ENCODE data around the gene ACTR1B. TPM values are rescaled to one million over a fixed set of nuclear protein-coding genes. Genes with fewer than 3 reads are reported as not detected.
"Not testable (repeated sequence)": the region's sequence is repeated elsewhere in the genome, so short reads cannot be mapped to it uniquely, and the experiment has no call there.

Gene ACTR1B
- total RNA-seq, 2 donors from 2014 or later = 80.3 to 128 TPM

DNA sequence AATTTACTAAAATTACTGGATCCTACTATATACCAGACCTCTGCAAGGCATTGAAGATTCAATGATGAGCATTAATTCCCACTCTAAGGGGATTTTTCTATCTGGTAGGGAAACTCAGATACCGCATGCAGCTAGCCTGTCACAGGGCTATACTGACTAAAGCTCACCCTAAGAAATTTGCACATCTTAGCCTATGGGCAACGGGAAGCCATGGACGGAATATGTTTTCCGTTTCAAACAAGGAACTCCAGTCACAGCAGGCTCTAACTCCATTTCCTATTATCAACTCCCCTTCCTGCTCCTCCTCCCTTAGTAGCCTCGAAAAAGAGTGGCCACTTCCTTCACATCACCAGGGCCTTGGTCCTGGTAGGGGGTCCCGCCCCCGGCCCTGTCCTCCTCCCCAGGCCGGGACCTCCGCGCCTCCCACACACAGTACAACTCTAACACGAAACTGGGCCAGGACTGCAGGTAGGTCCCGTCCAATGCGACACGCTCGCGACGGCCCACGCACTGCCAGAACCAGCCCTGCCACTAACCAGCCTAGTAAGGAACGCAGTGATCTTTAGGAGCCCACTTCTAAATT, 18.6 kb downstream of the ACTR1B start:
- DNase-seq (ENCODE audit: low spot score) = no peak
- Histone ChIP-seq H3K4me3 (peak overlapping the region; percentile 99), H3K27ac (peak overlapping the region; percentile 74 to 95), H3K4me1 (ENCODE audit: control insufficient read depth in 1 of 2, low read depth in 2 of 2) (peaks cover 7 to 19% of the 10 kb centered on the region in 2 donors), H3K36me3 (peaks cover 16% of the 10 kb centered on the region), H3K9me3 (no peaks in the 10 kb centered on the region), H3K27me3 (replicated peaks; ENCODE audit: insufficient read depth) (no peaks in the 10 kb centered on the region)
- ATAC-seq (ENCODE audit: insufficient number of reproducible peaks, low FRiP score, low read depth) = peak; percentile 15
- TF ChIP-seq, protein P1, sequence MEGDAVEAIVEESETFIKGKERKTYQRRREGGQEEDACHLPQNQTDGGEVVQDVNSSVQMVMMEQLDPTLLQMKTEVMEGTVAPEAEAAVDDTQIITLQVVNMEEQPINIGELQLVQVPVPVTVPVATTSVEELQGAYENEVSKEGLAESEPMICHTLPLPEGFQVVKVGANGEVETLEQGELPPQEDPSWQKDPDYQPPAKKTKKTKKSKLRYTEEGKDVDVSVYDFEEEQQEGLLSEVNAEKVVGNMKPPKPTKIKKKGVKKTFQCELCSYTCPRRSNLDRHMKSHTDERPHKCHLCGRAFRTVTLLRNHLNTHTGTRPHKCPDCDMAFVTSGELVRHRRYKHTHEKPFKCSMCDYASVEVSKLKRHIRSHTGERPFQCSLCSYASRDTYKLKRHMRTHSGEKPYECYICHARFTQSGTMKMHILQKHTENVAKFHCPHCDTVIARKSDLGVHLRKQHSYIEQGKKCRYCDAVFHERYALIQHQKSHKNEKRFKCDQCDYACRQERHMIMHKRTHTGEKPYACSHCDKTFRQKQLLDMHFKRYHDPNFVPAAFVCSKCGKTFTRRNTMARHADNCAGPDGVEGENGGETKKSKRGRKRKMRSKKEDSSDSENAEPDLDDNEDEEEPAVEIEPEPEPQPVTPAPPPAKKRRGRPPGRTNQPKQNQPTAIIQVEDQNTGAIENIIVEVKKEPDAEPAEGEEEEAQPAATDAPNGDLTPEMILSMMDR (IDR thresholded peaks at IDR 0.05) = no peak

DNA sequence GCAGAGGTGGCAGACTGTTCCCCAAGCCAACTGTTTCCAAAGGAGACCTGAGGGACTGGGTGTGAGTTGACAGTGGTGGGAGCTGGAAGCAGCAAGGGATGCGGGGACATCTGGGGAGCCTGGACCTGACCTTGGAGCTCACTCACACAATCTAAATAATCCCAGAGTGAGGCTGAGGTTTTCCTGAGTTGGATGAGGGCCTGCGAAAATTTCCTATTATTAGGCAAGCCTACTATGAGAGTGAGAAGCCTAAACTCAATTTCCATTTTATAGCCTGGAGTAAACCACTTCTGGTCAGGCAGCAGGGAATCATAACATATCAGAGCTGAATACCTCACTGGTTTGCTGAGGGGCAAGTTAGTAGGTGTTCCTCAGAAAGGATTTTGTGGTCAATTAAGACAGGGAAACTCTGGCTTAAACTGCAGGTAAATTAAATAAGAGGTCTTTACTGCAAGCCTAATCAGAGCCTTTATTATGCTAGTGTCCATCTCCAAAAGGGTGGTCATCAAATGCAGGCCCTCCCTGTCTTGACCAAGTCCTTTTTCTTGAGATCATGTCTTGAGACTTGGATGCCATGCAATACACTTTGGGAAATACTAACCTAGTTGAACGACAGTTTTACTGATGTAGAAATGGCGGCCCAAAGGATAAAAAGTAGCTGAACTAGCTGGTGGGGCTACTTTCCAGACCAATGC, 19.7 kb downstream of the ACTR1B start:
- H3K36me3 ChIP-seq = peaks cover 16% of the 10 kb centered on the region
- H3K27ac ChIP-seq = no peak overlapping the region
- ATAC-seq (ENCODE audit: insufficient number of reproducible peaks, low FRiP score, low read depth) = no peak
- TF ChIP-seq, protein P1 (IDR thresholded peaks at IDR 0.05) = no peak
- no peak for DNase-seq (ENCODE audit: low spot score)
- H3K9me3 ChIP-seq = no peaks in the 10 kb centered on the region
- H3K4me3 ChIP-seq = no peak overlapping the region
- H3K4me1 ChIP-seq (ENCODE audit: control insufficient read depth in 1 of 2, low read depth in 2 of 2) = peaks cover 7 to 19% of the 10 kb centered on the region in 2 donors
- H3K27me3 ChIP-seq (replicated peaks; ENCODE audit: insufficient read depth) = no peaks in the 10 kb centered on the region

DNA sequence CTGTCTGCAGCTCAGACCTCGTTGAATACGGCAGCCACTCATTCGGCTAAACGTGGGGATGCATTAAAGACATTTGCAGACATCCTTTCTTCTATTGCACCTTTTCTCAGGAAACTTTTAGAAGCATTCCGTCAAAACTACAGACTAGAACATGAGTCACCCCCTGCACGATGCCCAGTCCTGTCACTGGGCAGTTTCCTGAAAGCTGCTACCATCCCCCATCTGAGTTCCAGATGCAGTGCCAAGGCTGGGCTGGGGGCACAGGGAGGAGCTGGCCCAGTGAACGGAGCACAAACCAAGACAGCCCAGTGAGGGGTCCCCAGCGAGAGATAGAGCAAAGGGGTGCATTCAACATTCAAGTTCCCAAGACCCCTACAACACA, 37.8 kb downstream of the ACTR1B start:
- H3K9me3 ChIP-seq; H3K36me3 ChIP-seq; H3K4me1 ChIP-seq (ENCODE audit: control insufficient read depth in 1 of 2, low read depth in 2 of 2); DNase-seq (ENCODE audit: low spot score); H3K4me3 ChIP-seq; H3K27me3 ChIP-seq (replicated peaks; ENCODE audit: insufficient read depth); H3K27ac ChIP-seq; ATAC-seq (ENCODE audit: insufficient number of reproducible peaks, low FRiP score, low read depth): not testable (repeated sequence)

DNA sequence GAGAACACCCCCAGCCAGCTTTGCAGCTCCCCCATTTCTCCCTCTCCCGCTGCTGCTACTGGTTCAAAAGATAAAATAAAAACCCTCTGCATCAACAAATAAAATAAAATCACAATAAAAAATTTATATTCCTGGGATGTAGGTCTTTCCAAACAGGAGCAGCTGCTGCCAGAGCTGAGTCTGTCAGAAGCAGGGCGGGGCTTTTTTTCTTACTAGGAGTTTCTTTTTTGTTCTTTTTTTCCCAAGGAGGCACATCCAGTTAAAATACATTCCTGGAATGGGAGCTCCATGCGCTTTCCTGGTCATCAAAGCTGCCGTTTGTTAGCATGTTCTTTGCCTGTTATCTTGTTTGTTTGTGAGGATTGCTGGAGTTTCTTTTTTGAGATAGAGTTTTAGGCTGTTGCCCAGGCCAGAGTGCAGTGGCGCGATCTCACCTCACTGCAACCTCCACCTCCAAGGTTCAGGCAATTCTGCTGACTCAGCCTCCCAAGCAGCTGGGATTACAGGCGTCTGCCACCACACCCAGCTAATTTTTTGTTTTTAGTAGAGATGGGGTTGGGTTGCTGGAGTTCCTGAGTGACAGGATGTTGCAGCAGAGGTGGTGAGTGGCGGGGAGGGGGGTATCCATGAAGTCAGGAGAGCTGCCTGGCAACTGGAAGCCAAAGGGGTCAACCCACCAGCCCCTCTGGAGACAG, 38.3 kb downstream of the ACTR1B start:
- H3K4me3 ChIP-seq; H3K36me3 ChIP-seq; H3K9me3 ChIP-seq; H3K4me1 ChIP-seq (ENCODE audit: control insufficient read depth in 1 of 2, low read depth in 2 of 2); H3K27me3 ChIP-seq (replicated peaks; ENCODE audit: insufficient read depth); ATAC-seq (ENCODE audit: insufficient number of reproducible peaks, low FRiP score, low read depth); H3K27ac ChIP-seq; DNase-seq (ENCODE audit: low spot score): not testable (repeated sequence)

DNA sequence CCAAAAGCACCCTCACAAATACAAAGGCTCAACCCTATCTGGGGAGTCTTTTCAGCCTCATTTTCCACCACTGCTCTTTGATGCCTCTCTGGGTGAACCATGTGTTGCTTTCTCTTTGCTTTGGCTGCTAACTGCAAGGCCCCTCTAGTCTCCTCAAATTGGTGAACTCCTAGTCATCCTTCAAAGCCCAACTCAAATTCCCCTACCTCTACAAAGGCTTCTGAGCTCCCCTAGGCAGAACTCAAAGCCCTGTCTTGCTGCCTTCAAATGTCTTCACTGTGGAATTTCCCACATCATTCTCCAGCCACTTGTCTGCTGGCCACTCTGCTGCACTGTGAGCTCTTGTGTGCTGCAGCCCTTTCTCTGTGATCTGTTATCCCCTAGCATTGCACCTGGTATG, 40.9 kb downstream of the ACTR1B start:
- not testable (repeated sequence) for H3K27me3 ChIP-seq (replicated peaks; ENCODE audit: insufficient read depth); H3K36me3 ChIP-seq; H3K4me3 ChIP-seq; H3K27ac ChIP-seq; H3K9me3 ChIP-seq; ATAC-seq (ENCODE audit: insufficient number of reproducible peaks, low FRiP score, low read depth); H3K4me1 ChIP-seq (ENCODE audit: control insufficient read depth in 1 of 2, low read depth in 2 of 2); DNase-seq (ENCODE audit: low spot score)

DNA sequence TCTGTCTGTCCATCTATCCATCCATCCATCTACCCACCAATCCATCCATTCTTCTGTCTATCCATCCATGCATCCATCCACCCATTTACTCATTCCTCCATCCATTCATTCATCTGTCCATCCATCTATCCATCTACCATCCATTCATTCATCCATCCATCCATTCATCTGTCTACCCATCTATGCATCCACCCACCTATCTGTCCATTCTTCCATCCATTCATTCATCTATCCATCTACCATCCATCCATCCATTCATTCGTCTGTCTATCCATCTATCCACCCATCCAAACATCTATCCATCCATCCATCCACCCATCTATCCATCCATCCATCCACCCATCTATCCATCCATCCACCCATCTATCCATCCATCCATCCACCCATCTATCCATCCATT, 43.4 kb downstream of the ACTR1B start:
- H3K27me3 ChIP-seq (replicated peaks; ENCODE audit: insufficient read depth); H3K36me3 ChIP-seq; DNase-seq (ENCODE audit: low spot score); H3K27ac ChIP-seq; H3K4me1 ChIP-seq (ENCODE audit: control insufficient read depth in 1 of 2, low read depth in 2 of 2); H3K9me3 ChIP-seq; ATAC-seq (ENCODE audit: insufficient number of reproducible peaks, low FRiP score, low read depth); H3K4me3 ChIP-seq: not testable (repeated sequence)

DNA sequence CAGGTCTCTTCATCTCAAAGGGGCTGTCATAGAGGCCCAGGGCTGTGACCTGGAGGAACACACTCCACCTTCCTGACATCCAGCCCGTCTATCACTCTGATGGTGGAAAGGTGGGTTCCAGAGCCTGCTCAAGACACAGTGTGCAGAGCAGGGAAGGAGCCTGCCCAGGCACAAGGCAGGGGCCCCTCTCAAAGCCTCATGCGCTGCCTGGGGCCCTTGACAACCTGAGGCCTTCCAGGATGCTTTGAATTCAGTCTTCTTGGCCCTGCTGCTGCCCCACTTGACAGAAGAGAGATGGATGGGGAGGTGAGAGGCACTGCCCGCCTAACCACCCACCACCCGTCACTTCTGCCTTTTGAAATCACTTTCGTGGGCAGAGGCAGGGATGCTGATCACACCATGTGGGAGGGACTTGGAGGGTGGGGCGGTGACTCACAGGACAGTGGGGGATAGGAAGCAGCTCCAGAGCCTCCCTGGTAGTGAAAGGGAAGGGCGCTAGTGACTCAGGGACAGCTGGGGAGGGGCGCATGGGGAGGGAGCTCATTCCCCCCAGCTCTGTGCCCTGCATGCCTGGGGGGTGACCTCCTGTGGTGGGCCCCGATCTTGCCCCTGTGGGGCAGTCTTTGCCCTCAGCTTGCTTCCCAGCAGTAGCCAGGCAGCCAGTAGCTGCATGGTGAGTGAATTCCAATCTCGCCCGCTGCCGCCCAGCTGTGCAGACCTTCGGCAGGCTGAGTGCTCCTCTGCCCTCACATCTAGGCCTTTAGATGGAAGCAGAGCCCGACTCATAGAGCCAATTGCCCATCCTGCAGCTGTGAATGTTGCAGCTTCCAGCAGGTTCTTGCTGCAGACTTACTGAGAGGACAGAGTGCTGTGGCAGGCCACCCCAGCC, 44.7 kb downstream of the ACTR1B start:
- H3K27me3 ChIP-seq (replicated peaks; ENCODE audit: insufficient read depth) = not testable (repeated sequence)

More for the DNA sequence above, 44.7 kb downstream of the ACTR1B start:
- not testable (repeated sequence) for H3K4me1 ChIP-seq (ENCODE audit: control insufficient read depth in 1 of 2, low read depth in 2 of 2); DNase-seq (ENCODE audit: low spot score); H3K9me3 ChIP-seq; H3K4me3 ChIP-seq; H3K36me3 ChIP-seq; ATAC-seq (ENCODE audit: insufficient number of reproducible peaks, low FRiP score, low read depth); H3K27ac ChIP-seq
